Transverse colon (tissue), 4 donors: ENCODE results near the gene ITGA1.

ENCODE experiments used
- CTCF ChIP-seq, 5 experiments: fragments of 200-600 bp in 3 of 5; fragments of 450-650 bp in 2 of 5; sonication (generic) in 3 of 5; IDR thresholded peaks; 1 replicate in 2 of 5; 2 replicates in 3 of 5; pipeline ENCODE4 v1.5.1; 2016 to 2017; ENCODE audit warnings: antibody characterized with exemption in 5 of 5, inconsistent platforms in 3 of 5, mild to moderate bottlenecking in 2 of 5, moderate library complexity in 1 of 5
- EP300 ChIP-seq: sonication (generic); formaldehyde crosslinking; IDR thresholded peaks from one replicate; pipeline ENCODE4 v1.6.1; 2017; ENCODE audit warnings: antibody characterized with exemption, low read depth
- POLR2A ChIP-seq: fragments of 450-650 bp; IDR thresholded peaks from one replicate; pipeline ENCODE4 v1.6.1; 2016; ENCODE audit warnings: antibody characterized with exemption, mild to moderate bottlenecking, moderate library complexity
- POLR2AphosphoS5 ChIP-seq, 3 donors: sonication (generic); formaldehyde crosslinking; IDR thresholded peaks; one replicate each; pipeline ENCODE4 v1.6.1; 2016; ENCODE audit warnings: antibody characterized with exemption in 3 of 3

DNA sequence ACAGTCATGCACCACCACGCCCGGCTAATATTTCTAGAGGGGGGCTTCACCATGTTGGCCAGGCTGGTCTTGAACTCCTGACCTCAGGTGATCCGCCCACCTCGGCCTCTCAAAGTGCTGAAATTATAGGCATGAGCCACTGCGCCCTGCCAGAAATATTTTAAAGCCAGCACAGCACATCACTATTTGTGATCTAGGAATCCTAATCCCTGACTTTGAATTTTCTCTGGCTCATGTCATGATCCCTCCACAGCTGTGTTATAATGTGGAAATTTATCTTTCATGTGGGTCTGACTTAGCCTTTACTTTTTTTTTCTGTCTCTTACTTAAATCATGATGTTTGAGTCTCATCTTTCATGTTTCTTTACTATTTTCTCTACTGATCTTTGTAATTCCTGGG lies 18.7 kb upstream of the ITGA1 start:
- TF ChIP-seq EP300 (no peak), CTCF (IDR thresholded peaks at IDR 0.05) (no peak), POLR2A (no peak), POLR2AphosphoS5 (IDR thresholded peaks at IDR 0.05) (no peak)
